NCI-H748 (cell line): Measurements from ENCODE around the gene LMOD3.

Experiments used
- DNase-seq: peaks from one replicate; lab custom pipeline; 2025; ENCODE audit not compliant: unreplicated experiment; lab: John Stamatoyannopoulos, UW

LMOD3 gene

GRCh38 chr3:69094467-69095205, 27.8 kb downstream of the LMOD3 start:
- DNase-seq = no peak

GRCh38 chr3:69092030-69092516, 30.3 kb downstream of the LMOD3 start:
- no peak for DNase-seq

- no peak for DNase-seq
These were observed 30.9 kb downstream of the LMOD3 start for GRCh38 chr3:69091389-69092029.

DNA sequence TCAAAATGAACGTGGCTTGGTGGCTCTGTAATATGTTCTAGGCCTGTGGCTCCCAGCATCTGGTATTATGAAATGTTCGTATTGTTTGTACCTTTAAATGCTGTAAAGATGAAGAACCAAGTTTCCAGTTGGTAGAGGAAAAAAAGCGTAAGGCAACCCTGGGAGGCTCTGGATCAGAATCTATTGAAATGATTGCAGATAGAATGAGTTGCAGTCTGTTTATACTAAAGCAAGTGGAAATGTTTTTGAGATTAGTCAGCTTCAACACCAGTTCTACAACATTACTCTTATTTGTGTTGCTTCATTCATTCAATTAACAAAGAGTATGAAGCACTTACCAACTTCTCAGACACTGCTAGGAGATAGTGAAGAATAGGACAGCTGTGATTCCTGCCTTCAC, 32.4 kb downstream of the LMOD3 start:
- DNase-seq = no peak

DNA sequence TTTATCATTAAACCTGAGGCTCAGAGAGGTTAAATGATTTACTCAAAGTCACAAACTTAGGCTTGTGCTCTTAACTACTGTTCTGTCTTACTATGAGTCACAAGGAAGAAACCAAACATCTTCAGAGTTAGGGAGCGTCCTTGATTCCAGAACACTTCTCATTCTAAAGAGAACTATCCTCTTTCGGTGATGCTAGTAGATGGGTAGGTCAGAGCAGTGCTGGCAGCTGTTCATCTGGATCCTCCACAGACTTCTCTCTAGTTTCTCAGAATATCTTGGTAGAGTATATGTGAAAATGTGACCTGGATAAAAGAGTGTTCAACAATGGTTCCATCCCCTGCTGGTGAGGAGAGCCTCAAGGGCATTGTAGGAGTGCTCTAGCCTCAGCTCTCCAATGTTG, 34.3 kb downstream of the LMOD3 start:
- DNase-seq = no peak

DNA sequence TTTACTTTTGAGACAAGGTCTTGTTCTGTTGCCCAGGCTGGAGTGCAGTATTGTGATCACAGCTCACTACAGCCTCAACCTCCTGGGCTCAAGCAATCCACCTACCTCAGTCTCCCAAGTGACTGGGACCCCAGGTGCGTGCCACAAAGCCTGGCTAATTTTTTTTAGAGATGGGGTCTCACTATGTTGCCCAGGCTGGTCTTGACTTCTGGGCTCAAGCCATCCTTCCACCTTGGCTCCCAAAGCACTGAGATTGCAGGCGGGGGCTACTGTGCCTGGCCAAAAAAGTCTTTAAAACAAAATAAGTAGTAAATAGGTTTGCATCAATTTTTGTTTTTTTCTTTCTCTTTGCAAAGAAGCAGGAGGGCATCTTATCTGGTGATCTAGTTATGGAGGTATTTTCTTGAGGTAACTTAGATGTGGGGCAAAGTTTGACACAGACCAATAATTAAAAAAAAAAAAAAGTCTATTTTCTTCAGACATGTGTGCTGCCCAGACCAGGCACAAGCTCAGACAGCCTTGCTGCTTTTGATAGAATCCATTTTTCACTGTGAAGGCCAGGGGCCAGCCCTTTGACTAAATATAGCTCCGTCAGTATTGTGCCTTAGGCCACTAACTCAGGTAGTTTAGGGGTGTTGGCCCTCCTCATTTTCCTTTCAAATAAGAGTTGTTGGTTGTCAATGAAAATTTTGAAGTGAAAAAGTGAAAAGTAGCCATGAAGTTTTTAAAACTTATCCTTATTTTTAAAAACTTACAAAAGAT, 35.2 kb downstream of the LMOD3 start:
- no peak for DNase-seq

DNA sequence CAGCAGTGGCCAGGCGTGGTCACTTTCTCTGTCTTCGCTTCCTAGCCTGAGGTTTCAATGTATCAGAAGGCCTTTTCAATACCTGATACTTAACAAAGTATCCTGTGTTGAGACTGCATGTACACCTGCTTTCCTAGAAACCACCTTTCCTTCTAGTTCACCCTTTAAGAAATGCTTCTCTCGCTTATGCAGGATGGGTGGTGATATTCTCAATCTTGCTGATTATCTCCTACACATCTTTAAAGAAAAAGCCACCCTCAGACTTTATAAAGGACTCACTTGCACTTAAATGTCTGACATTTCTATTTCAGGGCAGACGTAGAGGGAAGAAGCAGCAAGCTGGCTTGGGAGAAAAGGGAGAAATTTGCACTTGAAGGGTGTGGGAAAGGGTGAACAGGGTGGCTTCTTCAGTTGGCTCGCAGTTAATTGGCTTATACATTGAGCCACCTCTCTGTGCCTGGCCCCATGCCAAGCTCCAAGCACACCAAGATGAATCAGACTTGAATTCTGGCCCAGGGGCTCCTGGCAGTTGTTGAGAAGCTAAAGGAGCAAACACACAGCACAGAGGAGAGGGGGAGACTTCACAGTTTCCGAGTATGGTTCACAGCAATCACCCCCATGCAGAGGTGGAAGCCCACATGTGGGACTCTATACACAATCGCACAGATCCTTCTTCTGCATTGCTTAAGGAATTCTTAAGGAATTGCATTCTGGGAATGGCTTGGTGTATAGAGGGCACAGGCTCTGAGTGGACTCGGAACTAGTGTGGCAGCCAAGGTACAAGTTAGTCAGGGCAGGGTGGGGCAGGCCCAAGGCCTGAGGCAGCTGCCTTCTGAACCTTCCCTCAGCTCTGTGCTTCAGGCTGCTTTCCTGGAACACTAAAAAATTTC, 36.3 kb downstream of the LMOD3 start:
- peak; percentile 58 for DNase-seq

GRCh38 chr3:69085168-69085832, 37.1 kb downstream of the LMOD3 start:
- DNase-seq = peak; percentile 24

GRCh38 chr3:69084326-69085167, 37.8 kb downstream of the LMOD3 start, which contains the start of gene ARL6IP5:
ARL6IP5 (plus strand) TSS chr3:69084937; CDS start chr3:69085048, 111 bp downstream.
- peak; percentile 87 for DNase-seq

GRCh38 chr3:69082805-69083204, 39.6 kb downstream of the LMOD3 start:
- no peak for DNase-seq

DNA sequence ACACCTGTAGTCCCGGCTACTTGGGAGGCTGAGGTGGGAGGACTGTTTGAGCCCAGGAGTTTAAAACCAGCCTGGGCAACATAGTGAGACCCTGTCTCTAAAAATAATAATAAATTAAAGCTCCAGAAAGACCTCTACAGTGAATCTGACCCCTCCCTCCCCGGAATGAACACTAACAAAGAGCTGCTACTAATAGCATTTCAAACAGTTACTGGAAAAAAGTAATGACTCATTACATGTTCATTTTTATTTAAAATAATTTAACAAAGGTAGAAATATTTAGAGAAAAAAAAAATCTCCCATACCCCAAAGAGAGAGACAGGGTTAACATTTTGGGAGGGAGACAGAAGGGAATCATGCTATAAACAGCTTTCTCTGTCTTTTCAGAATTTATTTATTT, 40.0 kb downstream of the LMOD3 start:
- no peak for DNase-seq

- no peak for DNase-seq
These were observed 40.7 kb downstream of the LMOD3 start for GRCh38 chr3:69081583-69082262.

GRCh38 chr3:69080233-69080920, 42.0 kb downstream of the LMOD3 start, which contains the start of gene UBA3:
UBA3 (minus strand) TSS chr3:69080365; CDS start chr3:69080353, 12 bp downstream.
- DNase-seq = peak; percentile 88

DNA sequence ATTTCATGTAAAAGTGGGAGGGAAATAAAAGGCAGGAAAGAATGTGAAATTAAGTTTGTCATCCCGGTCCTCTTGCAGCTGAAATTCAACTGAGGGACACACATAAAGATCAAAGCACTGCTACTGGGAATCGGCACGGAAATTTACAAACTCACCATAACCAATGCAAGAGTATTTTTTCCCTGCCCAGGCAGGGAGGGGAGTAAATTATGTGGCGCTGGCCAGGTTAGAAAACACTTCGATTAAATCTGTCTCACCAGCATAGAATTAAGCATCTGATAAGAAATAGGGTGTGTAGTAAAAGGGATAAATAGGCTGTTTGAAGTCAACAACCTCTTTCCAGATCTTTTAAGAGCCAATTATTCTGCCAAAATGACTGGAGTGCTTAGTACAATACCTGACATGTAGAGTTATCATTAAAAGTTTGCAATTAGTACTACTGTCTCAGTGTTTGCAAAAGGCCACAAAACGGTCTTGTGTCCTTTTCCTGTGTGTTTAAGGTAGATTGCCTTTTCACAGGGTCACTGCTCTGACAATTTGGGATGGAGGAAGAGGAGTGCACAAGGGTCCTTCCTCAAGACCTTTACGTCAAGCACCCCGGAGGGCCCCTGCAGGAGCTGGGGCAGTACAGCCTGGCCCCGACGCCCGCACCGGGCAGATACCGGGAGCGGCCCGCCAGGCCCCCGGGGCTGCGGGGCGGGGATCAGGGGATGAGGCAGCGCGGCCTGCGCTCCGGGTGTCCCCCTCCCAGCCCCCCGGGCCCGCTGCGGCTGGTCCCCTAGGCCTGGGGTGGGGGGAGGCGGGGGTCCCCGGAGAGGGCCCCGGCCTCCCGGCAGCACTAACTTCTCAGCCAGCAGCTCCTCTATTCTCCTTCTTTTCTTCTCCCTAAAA, 42.9 kb downstream of the LMOD3 start:
- DNase-seq = peak; percentile 9

DNA sequence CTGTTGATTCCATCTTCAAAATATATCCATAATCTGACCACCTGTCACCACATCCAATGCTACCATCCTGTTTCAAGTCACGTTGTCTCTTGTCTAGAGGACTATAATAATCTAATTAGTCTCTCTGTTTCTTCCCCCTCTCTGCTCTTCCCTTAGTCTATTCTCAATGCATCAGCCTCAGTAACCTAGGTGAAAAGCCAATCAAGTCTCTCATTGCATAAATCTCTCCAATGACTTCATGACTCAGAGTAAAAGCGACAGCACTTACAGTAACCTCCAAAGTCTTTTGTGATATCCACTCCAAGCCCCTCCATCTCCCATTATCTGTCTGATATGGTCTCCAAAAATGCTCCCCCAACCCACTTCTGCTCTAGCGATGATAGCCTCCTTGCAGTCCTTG, 49.5 kb downstream of the LMOD3 start:
- DNase-seq = no peak

DNA sequence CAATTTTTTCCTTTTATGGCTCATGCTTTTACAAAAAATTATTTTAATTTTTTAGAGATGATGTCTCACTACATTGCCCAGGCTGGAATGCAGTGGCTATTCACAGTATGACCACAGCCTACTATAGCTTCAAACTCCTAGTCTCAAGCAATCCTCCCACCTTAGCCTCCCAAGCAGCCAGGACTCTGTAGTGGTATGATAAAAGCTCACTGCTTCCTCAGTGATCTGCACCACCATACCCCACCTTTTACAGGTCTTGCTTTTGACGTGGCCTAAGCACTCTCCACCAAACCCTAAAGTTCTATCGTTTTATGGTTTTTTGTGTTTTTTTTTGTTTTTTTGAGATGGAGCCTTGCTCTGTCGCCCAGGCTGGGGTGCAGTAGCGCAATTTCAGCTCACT, 56.3 kb downstream of the LMOD3 start:
- no peak for DNase-seq
